Endothelial cell of umbilical vein (primary cell): ENCODE data around the gene APIP.

Experiments
- CTCF ChIP-seq, 2 donors: IDR thresholded peaks; 1 replicate in 1 of 2; 2 replicates in 1 of 2; pipeline ENCODE4 v1.5.1; 2011; ENCODE audit warnings: low read length in 2 of 2, mild to moderate bottlenecking in 2 of 2, moderate library complexity in 2 of 2, control low read depth in 1 of 2, inconsistent platforms in 1 of 2, low read depth in 1 of 2; ENCODE audit not compliant: insufficient read depth in 1 of 2; ENCODE audit errors: extremely low read depth in 1 of 2
- EZH2 ChIP-seq: IDR thresholded peaks from 2 replicates; pipeline ENCODE4 v1.6.1; 2012; ENCODE audit warnings: borderline replicate concordance, low read depth, mild to moderate bottlenecking, moderate library complexity, low read length, inconsistent platforms; ENCODE audit not compliant: severe bottlenecking
- FOS ChIP-seq: IDR thresholded peaks from 2 replicates; pipeline ENCODE4 v1.6.1; 2011; ENCODE audit warnings: mild to moderate bottlenecking, low read length, moderate library complexity, borderline replicate concordance; ENCODE audit not compliant: insufficient read depth
- GATA2 ChIP-seq: IDR thresholded peaks from 2 replicates; pipeline ENCODE4 v1.7.0; 2011; ENCODE audit warnings: low read depth, mild to moderate bottlenecking, moderate library complexity, mixed read lengths, low read length; ENCODE audit not compliant: insufficient read length, insufficient read depth
- JUN ChIP-seq: IDR thresholded peaks from 2 replicates; pipeline ENCODE4 v1.6.1; 2011; ENCODE audit warnings: borderline replicate concordance, low read depth; ENCODE audit not compliant: insufficient read length, insufficient read depth
- MAX ChIP-seq: IDR thresholded peaks from 2 replicates; pipeline ENCODE4 v1.6.1; 2011; ENCODE audit not compliant: insufficient read depth, insufficient read length
- MYC ChIP-seq: IDR thresholded peaks from one replicate; pipeline ENCODE4 v1.6.1; 2011; ENCODE audit warnings: mild to moderate bottlenecking, low read depth, low read length
- POLR2A ChIP-seq: IDR thresholded peaks from 2 replicates; pipeline ENCODE4 v1.6.1; 2012; ENCODE audit warnings: low read depth, mild to moderate bottlenecking, control low read depth, low read length
- POLR2AphosphoS5 ChIP-seq: IDR thresholded peaks from 2 replicates; pipeline ENCODE4 v1.6.1; 2012; ENCODE audit warnings: low read depth, mild to moderate bottlenecking, control low read depth, low read length, moderate library complexity; ENCODE audit not compliant: insufficient read depth

- TF ChIP-seq JUN: no peak
- TF ChIP-seq CTCF (IDR thresholded peaks at IDR 0.05; ENCODE audit: extremely low read depth in 1 of 2, insufficient read depth in 1 of 2, low read depth in 1 of 2, low read length in 2 of 2): peak; percentile 8 to 19
- TF ChIP-seq POLR2A: no peak
- TF ChIP-seq POLR2AphosphoS5: no peak
- no peak for TF ChIP-seq MYC
- no peak for TF ChIP-seq MAX
- TF ChIP-seq EZH2: no peak
- no peak for TF ChIP-seq FOS
- no peak for TF ChIP-seq GATA2
These were observed 26.1 kb downstream of the APIP start for GRCh38 chr11:34890089-34890488.
